ACHN (cell line): ENCODE measurements around the gene CRYBG2.
"Not testable (repeated sequence)": the region's sequence is repeated elsewhere in the genome, so short reads cannot be mapped to it uniquely, and the experiment has no call there.

ENCODE experiments used
- DNase-seq: peaks from one replicate; pipeline ENCODE4 v3.0.0-alpha.2; 2015
- in situ Hi-C: cut with HindIII; loops from 2 replicates; pipeline ENCODE4 v1.10.0; 2017; ENCODE audit warnings: low sequenced_read_pairs, low pct_ligation_motif_present, low pct_unique_long_range_greater_than_20kb

Gene CRYBG2

GRCh38 chr1:26353976-26354820, at the start of gene CRYBG2:
CRYBG2 (minus strand) TSS chr1:26354130; CDS start chr1:26346657, 7,473 bp downstream.
- in situ Hi-C loops, result no loop called here

GRCh38 chr1:26403656-26404055, 49.7 kb upstream of the CRYBG2 start:
- in situ Hi-C loops, result no loop called here
- no peak for DNase-seq

More at GRCh38 chr1:26353976-26354820, at the start of gene CRYBG2:
- no peak for DNase-seq

- no peak for DNase-seq
- in situ Hi-C loops, result no loop called here
These were observed 48.0 kb upstream of the CRYBG2 start for GRCh38 chr1:26401891-26402290.

GRCh38 chr1:26399034-26399433, 45.1 kb upstream of the CRYBG2 start:
- in situ Hi-C loops, result no loop called here
- DNase-seq, result no peak

- in situ Hi-C loops, result no loop called here
These were observed 41.8 kb upstream of the CRYBG2 start for GRCh38 chr1:26395754-26396153.

GRCh38 chr1:26391450-26391849, 37.5 kb upstream of the CRYBG2 start:
- in situ Hi-C loops, result no loop called here
- peak; percentile 53 for DNase-seq

More at GRCh38 chr1:26395754-26396153, 41.8 kb upstream of the CRYBG2 start:
- no peak for DNase-seq

- in situ Hi-C loops, result no loop called here
- no peak for DNase-seq
These were observed 35.8 kb upstream of the CRYBG2 start for GRCh38 chr1:26389604-26390247.

- no peak for DNase-seq
- in situ Hi-C loops, result no loop called here
These were observed 35.0 kb upstream of the CRYBG2 start for GRCh38 chr1:26388791-26389445.

- in situ Hi-C loops, result no loop called here
- peak; percentile 39 for DNase-seq
These were observed 33.5 kb upstream of the CRYBG2 start for GRCh38 chr1:26387447-26387846.

- DNase-seq, in situ Hi-C loops: not testable (repeated sequence)
These were observed 31.1 kb upstream of the CRYBG2 start for GRCh38 chr1:26385063-26385462.

GRCh38 chr1:26384076-26384475, 30.1 kb upstream of the CRYBG2 start:
- DNase-seq, result no peak
- in situ Hi-C loops, result no loop called here

GRCh38 chr1:26378879-26379251, 24.9 kb upstream of the CRYBG2 start:
- no peak for DNase-seq
- in situ Hi-C loops, result no loop called here

- in situ Hi-C loops, result no loop called here
These were observed 24.4 kb upstream of the CRYBG2 start for GRCh38 chr1:26378088-26378878.

GRCh38 chr1:26376050-26376449, 22.1 kb upstream of the CRYBG2 start:
- DNase-seq, result no peak
- in situ Hi-C loops, result no loop called here

More at GRCh38 chr1:26378088-26378878, 24.4 kb upstream of the CRYBG2 start:
- DNase-seq, result peak; percentile 63

GRCh38 chr1:26375081-26375480, 21.2 kb upstream of the CRYBG2 start:
- in situ Hi-C loops, result no loop called here
- DNase-seq, result no peak

GRCh38 chr1:26374361-26374760, 20.4 kb upstream of the CRYBG2 start:
- DNase-seq, in situ Hi-C loops: not testable (repeated sequence)

GRCh38 chr1:26373789-26374188, 19.9 kb upstream of the CRYBG2 start:
- in situ Hi-C loops, result no loop called here
- DNase-seq, result no peak

- in situ Hi-C loops, result no loop called here
- no peak for DNase-seq
These were observed 19.4 kb upstream of the CRYBG2 start for GRCh38 chr1:26373281-26373680.

- DNase-seq, in situ Hi-C loops: not testable (repeated sequence)
These were observed 18.7 kb upstream of the CRYBG2 start, which contains the start of gene ZNF683 for GRCh38 chr1:26372611-26373010. ZNF683 (minus strand) TSS chr1:26372750; CDS start chr1:26368571, 4,179 bp downstream.
